Ovary (tissue), 9 donors: ENCODE results near the gene TPST2. TPM values are rescaled to one million over a fixed set of nuclear protein-coding genes. Genes with fewer than 3 reads are reported as not detected.

Experiments used
- DNase-seq, 5 donors: peaks; one replicate each; pipeline ENCODE4 v3.0.0-alpha.2; 2019 to 2020
- H3K27ac ChIP-seq, 2 donors: fragments of 200-600 bp; one replicate each; pipeline versions ENCODE4 v1.5.1 to v1.8.0; 2019 to 2022
- H3K27me3 ChIP-seq: fragments of 200-600 bp; one replicate; pipeline ENCODE4 v1.8.0; 2022
- H3K36me3 ChIP-seq: fragments of 200-600 bp; sonication (generic); one replicate; pipeline ENCODE4 v1.5.1; 2019
- H3K4me1 ChIP-seq: one replicate; pipeline ENCODE4 v1.8.1; 2013; ENCODE audit warnings: mild to moderate bottlenecking, moderate library complexity; ENCODE audit not compliant: insufficient read depth
- H3K4me3 ChIP-seq: fragments of 200-600 bp; sonication (generic); one replicate; pipeline ENCODE4 v1.5.1; 2017
- H3K9me3 ChIP-seq, 2 donors: fragments of 200-600 bp in 1 of 2; sonication (generic) in 1 of 2; one replicate each; pipeline versions ENCODE4 v1.5.1 to v1.8.1; 2013 to 2019; ENCODE audit warnings: mild to moderate bottlenecking in 1 of 2, moderate library complexity in 1 of 2
- CTCF ChIP-seq, 3 donors: fragments of 450-650 bp in 2 of 3; fragments of 200-600 bp in 1 of 3; IDR thresholded peaks; one replicate each; pipeline versions ENCODE4 v1.5.1 to v1.8.0; 2016 to 2022; ENCODE audit warnings: antibody characterized with exemption in 3 of 3, mild to moderate bottlenecking in 1 of 3
- EP300 ChIP-seq: sonication (generic); formaldehyde crosslinking; IDR thresholded peaks from one replicate; pipeline ENCODE4 v1.6.1; 2017; ENCODE audit warnings: antibody characterized with exemption
- POLR2A ChIP-seq: fragments of 450-650 bp; IDR thresholded peaks from one replicate; pipeline ENCODE4 v1.6.1; 2017; ENCODE audit warnings: antibody characterized with exemption, mild to moderate bottlenecking, moderate library complexity
- WGBS, 3 donors: extraction: QIAGEN DNeasy Blood & Tissue Kit in 1 of 3; methylation state at CpG; one replicate each; pipeline versions ENCODE4 v1.1.5 to v1.1.7; 2013 to 2017; 5-methylcytosine and 5-hydroxymethylcytosine counted together
- intact Hi-C, 4 donors: fragments of 100-400 bp; cut with DNase I; formaldehyde crosslinking; loops; one replicate each; pipeline versions ENCODE4 v1.11.0 to v1.15.1; 2022 to 2023
- polyA plus RNA-seq, 2 donors: library from polyadenylated mRNA; stranded (reverse); fragments of 200-250 nt in 1 of 2; fragments of 350-450 nt in 1 of 2; fragmentation: Illumina TruSeq in 1 of 2; extraction: RNeasy Lipid Tissue Mini Kit (QIAGEN cat#74804) in 1 of 2; gene quantifications; one replicate each; pipeline ENCODE4 v1.2.3, GENCODE V29; 2013 to 2014
- total RNA-seq, 7 donors: library from RNA; depleted of rRNA in 2 of 7; stranded (reverse); fragments of >200 nt in 2 of 7; fragmentation: NEBNext Ultra II Directional in 3 of 7; extraction: Animal tissue kit (Norgen Biotek cat#: 25700) in 3 of 7; gene quantifications; one replicate each; pipeline versions ENCODE4 v1.1.0 to v1.2.4, GENCODE V29; 2016 to 2023
- donor health status: DM: no; HTN: no; CAD: no; lungs with moderate emphysema.
- donor health status: DM: no; HTN: no; CAD: no.
- donor health status: Bipolar disorder and iron deficiency.
- donor health status: DM: yes; HTN: yes; CAD: no.
- donor health status: DM: no; HTN: no; CAD: no.
- donor health status: DM: yes; HTN: yes; CAD: no.

TPST2 gene
- total and polyA plus RNA-seq, 9 donors = 10.5 to 28.5 (median 15.0) TPM

DNA sequence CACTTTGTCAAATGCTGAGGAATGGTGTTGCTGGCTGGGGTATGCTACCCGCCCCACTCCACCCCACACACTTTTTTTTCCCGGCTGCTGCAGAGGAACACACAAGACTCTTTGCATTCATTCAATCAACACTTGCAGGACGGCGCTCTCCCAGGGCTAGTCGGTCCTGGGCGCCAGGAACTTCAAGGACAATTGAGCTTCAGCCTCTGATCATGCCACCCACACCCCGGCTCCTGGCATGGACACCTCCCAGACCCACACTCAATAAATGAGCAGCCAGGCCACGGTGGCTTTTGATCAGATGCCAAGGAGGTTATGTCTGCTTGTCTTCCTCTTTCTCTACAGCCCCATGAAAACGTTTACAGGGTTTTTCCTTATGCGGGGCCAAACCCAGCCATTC, 19.8 kb downstream of the TPST2 start:
- Histone ChIP-seq H3K36me3 (no peaks in the 10 kb centered on the region), H3K9me3 (no peaks in the 10 kb centered on the region), H3K4me3 (no peak overlapping the region), H3K27ac (no peak overlapping the region), H3K27me3 (no peaks in the 10 kb centered on the region), H3K4me1 (no peaks in the 10 kb centered on the region)
- no peak for DNase-seq
- 32 to 35% (median 33%) methylated on average over 10 of the region's 10 CpGs for whole genome bisulfite sequencing, 3 donors
- intact Hi-C loops = no loop called here
- TF ChIP-seq CTCF (IDR thresholded peaks at IDR 0.05) = no peak
- no peak for TF ChIP-seq EP300
- no peak for TF ChIP-seq POLR2A

- H3K36me3 ChIP-seq = no peaks in the 10 kb centered on the region
- 76 to 81% (median 78%) methylated on average over 11 of the region's 11 CpGs for WGBS, 3 donors
- DNase-seq = no peak
- intact Hi-C loops = no loop called here
- H3K4me3 ChIP-seq = no peak overlapping the region
- no peaks in the 10 kb centered on the region for H3K27me3 ChIP-seq
- no peaks in the 10 kb centered on the region for H3K9me3 ChIP-seq
- no peak overlapping the region for H3K27ac ChIP-seq
- TF ChIP-seq EP300 = no peak
- TF ChIP-seq CTCF (IDR thresholded peaks at IDR 0.05) = no peak
- no peak for TF ChIP-seq POLR2A
- no peaks in the 10 kb centered on the region for H3K4me1 ChIP-seq
Measured at GRCh38 chr22:26568207-26568706, 21.7 kb downstream of the TPST2 start.

DNA sequence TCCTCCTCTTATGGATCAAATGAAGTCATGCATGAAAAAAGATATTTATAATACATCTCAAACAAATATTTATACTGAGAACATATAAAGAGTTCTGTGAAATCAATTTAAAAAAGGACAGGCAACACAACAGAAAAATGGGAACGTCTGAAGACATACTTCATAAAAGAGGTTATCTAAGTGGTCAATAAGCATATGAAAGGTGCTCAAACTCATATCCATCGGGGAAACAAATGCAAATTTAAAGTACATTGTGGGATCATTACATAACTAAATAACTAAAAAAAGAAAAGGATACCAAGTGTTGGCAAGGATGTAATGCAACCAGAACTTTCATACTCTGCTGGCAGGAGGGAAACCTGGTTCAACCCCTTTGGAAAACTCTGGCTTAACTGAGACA, 22.3 kb downstream of the TPST2 start:
- H3K27me3 ChIP-seq = no peaks in the 10 kb centered on the region
- WGBS, 3 donors = 63 to 75% (median 65%) methylated on average over 2 of the region's 2 CpGs
- no peak overlapping the region for H3K27ac ChIP-seq
- no peak overlapping the region for H3K4me3 ChIP-seq
- intact Hi-C loops = no loop called here
- no peaks in the 10 kb centered on the region for H3K9me3 ChIP-seq
- no peaks in the 10 kb centered on the region for H3K4me1 ChIP-seq
- TF ChIP-seq POLR2A = no peak
- TF ChIP-seq CTCF (IDR thresholded peaks at IDR 0.05) = no peak
- TF ChIP-seq EP300 = no peak
- no peak for DNase-seq
- H3K36me3 ChIP-seq = no peaks in the 10 kb centered on the region

DNA sequence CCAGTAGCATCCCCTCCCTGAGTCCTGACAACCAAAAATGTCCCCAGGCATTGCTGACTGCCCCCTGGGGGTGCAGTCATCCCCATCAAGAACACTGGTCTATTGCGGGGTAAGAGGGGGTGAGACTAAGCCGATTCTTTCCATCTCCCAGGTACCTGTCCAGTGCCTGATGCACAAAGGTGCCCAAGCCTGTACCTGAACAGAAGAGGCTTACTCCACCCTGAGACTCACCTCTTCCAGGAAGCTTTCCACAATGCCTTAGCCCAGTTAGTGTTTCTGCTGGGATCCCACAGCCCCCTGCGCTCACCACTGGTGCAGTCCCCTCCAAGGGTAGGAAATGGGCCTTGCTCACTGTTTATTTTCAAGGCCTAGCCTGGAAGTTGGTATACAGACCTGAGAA, 22.9 kb downstream of the TPST2 start:
- no peak for TF ChIP-seq CTCF (IDR thresholded peaks at IDR 0.05)
- no peak for TF ChIP-seq EP300
- no peak for TF ChIP-seq POLR2A
- Histone ChIP-seq H3K4me3 (no peak overlapping the region), H3K9me3 (no peaks in the 10 kb centered on the region), H3K27ac (no peak overlapping the region), H3K27me3 (no peaks in the 10 kb centered on the region), H3K36me3 (no peaks in the 10 kb centered on the region), H3K4me1 (no peaks in the 10 kb centered on the region)
- intact Hi-C loops = no loop called here
- no peak for DNase-seq
- WGBS, 3 donors = 93 to 97% (median 97%) methylated on average over 3 of the region's 3 CpGs
